Thoracic aorta (tissue), 2 donors: Measurements from ENCODE around the gene CCDC187. TPM values are rescaled to one million over a fixed set of nuclear protein-coding genes. Genes with fewer than 3 reads are reported as not detected.

Source experiments
- ATAC-seq: fragments of 150-250 bp; one replicate; pipeline ENCODE4 v1.8.0; 2017; ENCODE audit warnings: low read depth; ENCODE audit not compliant: insufficient number of reproducible peaks, low FRiP score
- DNase-seq: peaks from one replicate; pipeline ENCODE4 v3.0.0-alpha.2; 2020; ENCODE audit warnings: low spot score
- H3K27ac ChIP-seq, 2 donors: fragments of 200-600 bp; sonication (generic); 1 replicate in 1 of 2; 2 replicates in 1 of 2; pipeline ENCODE4 v1.5.1; 2016; ENCODE audit warnings: mild to moderate bottlenecking in 2 of 2, moderate library complexity in 2 of 2
- H3K27me3 ChIP-seq: fragments of 200-600 bp; sonication (generic); replicated peaks from 2 replicates; pipeline ENCODE4 v1.6.0; 2016; ENCODE audit warnings: mild to moderate bottlenecking; ENCODE audit not compliant: insufficient read depth
- H3K36me3 ChIP-seq: fragments of 200-600 bp; sonication (generic); one replicate; pipeline ENCODE4 v1.5.1; 2016
- H3K4me1 ChIP-seq, 2 donors: fragments of 200-600 bp; sonication (generic); 1 replicate in 1 of 2; 2 replicates in 1 of 2; pipeline versions ENCODE4 v1.5.1 to v1.6.0; 2016; ENCODE audit warnings: low read depth in 2 of 2, mild to moderate bottlenecking in 1 of 2; ENCODE audit not compliant: control insufficient read depth in 1 of 2
- H3K4me3 ChIP-seq: fragments of 200-600 bp; sonication (generic); 2 replicates; pipeline ENCODE4 v1.5.1; 2016; ENCODE audit warnings: mild to moderate bottlenecking
- H3K9me3 ChIP-seq: fragments of 200-600 bp; sonication (generic); 2 replicates; pipeline ENCODE4 v1.5.1; 2016
- total RNA-seq, 2 donors: library from RNA; depleted of rRNA; stranded (reverse); fragments of >200 nt; gene quantifications; one replicate each; pipeline versions ENCODE4 v1.1.0 to v1.2.3, GENCODE V29; 2016
- TF ChIP-seq, protein P1 (sequence below): fragments of 200-600 bp; sonication (generic); IDR thresholded peaks from one replicate; pipeline ENCODE4 v1.5.1; 2019; ENCODE audit warnings: antibody characterized with exemption

CCDC187 gene
- total RNA-seq, 2 donors from 2014 or later = not detected

DNA sequence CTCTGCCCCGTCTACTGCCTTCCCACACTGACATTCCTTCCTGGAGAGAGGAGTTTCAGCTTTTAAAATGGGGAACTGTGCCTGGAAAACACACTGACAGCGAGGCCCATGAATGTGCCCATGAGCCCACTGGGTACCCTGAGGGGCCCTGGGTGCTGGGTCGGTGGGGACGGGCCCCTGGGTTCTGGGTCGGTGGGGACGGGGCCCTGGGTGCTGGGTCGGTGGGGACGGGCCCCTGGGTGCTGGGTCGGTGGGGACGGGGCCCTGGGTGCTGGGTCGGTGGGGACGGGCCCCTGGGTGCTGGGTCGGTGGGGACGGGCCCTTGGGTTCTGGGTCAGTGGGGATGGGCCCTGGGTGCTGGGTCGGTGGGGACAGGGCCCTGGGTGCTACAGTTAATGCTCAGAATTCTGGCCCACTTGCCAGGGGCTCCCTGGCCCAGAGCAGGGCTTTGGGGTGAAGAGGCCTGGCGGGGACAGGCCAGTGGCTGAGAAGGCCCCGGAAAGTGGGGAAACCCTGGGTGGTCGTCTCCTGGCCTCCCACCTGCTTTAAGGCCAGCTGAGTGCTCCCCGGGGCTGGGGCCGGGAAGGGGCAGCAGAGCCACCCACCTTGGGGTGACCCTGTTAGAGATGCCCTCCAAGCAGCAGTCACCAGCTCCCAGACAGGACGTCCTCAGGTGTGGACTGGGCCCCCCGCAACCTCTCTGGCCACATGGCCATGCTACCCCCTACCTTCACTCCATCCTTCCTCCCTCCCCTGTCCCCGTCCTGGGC is 25.9 kb upstream of the CCDC187 start:
- DNase-seq (no peak), ATAC-seq (no peak)
- Histone ChIP-seq H3K36me3 (no peaks in the 10 kb centered on the region), H3K4me1 (peaks cover 24 to 36% of the 10 kb centered on the region in 2 donors), H3K9me3 (no peaks in the 10 kb centered on the region), H3K4me3 (no peak overlapping the region), H3K27ac (no peak overlapping the region), H3K27me3 (no peaks in the 10 kb centered on the region)
- TF ChIP-seq, protein P1, sequence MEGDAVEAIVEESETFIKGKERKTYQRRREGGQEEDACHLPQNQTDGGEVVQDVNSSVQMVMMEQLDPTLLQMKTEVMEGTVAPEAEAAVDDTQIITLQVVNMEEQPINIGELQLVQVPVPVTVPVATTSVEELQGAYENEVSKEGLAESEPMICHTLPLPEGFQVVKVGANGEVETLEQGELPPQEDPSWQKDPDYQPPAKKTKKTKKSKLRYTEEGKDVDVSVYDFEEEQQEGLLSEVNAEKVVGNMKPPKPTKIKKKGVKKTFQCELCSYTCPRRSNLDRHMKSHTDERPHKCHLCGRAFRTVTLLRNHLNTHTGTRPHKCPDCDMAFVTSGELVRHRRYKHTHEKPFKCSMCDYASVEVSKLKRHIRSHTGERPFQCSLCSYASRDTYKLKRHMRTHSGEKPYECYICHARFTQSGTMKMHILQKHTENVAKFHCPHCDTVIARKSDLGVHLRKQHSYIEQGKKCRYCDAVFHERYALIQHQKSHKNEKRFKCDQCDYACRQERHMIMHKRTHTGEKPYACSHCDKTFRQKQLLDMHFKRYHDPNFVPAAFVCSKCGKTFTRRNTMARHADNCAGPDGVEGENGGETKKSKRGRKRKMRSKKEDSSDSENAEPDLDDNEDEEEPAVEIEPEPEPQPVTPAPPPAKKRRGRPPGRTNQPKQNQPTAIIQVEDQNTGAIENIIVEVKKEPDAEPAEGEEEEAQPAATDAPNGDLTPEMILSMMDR = no peak

DNA sequence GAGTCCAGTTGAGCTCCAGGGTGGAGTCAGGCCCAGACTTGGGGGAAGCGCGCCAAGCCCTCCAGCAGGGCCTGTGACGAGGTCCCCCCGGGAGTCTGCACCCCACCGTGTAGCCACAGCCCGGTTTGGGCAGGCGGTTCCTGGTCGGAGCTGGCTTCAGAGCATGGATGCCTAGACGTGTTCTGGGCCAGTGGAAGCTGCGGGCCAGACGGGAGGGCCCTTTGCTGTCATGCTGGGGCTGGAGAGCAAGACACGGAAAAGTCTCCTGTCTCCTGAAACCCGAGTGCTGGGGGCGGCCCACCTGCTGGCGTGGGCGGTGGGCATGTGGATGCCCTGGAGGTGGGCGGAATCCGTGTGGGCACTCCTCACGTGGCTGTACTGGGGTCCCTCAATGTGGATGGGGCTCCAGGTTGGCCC is 25.3 kb upstream of the CCDC187 start:
- Histone ChIP-seq H3K9me3 (no peaks in the 10 kb centered on the region), H3K4me1 (peaks cover 24 to 36% of the 10 kb centered on the region in 2 donors), H3K27me3 (no peaks in the 10 kb centered on the region), H3K27ac (no peak overlapping the region), H3K36me3 (no peaks in the 10 kb centered on the region), H3K4me3 (peak overlapping the region; percentile 68)
- TF ChIP-seq, protein P1 = no peak
- no peak for ATAC-seq
- no peak for DNase-seq

DNA sequence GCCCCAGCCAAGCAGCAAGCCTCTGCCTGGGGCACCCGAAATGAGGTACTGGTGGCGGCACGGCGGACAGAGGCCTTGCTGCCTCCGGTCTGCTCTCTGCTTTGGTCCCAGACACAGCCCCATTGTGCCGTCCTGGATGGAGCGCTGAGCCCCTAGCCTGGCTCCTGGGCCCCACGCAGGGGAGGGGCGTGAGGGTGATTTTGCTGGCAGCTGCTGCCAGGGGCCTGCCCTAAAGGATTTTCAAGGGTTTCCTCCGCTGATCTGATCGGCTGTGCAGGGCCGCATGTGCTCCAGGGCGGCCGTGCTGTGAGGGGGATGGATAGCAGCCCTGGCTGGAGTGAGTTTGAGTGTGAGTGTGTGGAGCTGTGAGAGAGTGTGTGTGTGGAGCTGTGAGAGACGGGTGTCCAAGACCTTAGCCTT is 24.7 kb upstream of the CCDC187 start:
- Histone ChIP-seq H3K27me3 (no peaks in the 10 kb centered on the region), H3K4me1 (peaks cover 24 to 36% of the 10 kb centered on the region in 2 donors), H3K4me3 (peak overlapping the region; percentile 68), H3K36me3 (no peaks in the 10 kb centered on the region), H3K27ac (peak overlapping the region; percentile 31 to 41), H3K9me3 (no peaks in the 10 kb centered on the region)
- TF ChIP-seq, protein P1 = no peak
- no peak for ATAC-seq
- DNase-seq = no peak

DNA sequence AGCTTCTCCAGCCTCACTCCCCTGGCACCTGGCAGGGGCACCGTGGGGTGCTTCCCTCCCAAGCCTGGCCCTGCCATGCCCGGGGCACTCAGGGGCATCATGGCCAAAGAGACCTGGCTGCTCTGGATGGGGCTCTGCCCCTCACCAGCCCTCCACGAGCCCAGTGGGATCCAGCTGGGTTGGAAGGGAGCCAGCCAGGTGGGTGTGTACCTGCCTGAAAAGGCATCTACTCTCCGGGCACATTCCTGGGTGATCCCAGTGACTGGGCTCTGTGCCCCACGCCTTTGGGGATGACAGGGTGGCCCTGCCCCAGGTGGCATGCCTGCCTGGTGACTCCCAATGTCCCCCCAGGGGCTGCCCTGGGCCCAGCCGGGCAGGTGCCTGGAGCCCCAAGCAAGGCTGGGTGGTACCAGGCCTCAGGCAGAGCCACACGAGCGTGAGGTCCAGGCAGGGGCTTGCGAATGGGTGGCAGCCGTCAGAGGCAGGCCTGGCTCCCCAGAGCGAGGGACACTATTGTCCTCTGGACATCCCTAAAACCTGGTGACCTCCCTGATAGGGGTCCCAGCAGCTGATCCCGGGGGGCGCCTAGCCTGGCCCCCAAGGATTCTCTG is 24.2 kb upstream of the CCDC187 start:
- DNase-seq = no peak
- H3K27ac ChIP-seq = peak overlapping the region; percentile 31 to 41

More for the DNA sequence above, 24.2 kb upstream of the CCDC187 start:
- TF ChIP-seq, protein P1 = no peak
- Histone ChIP-seq H3K36me3 (no peaks in the 10 kb centered on the region), H3K4me3 (peak overlapping the region; percentile 68), H3K4me1 (peaks cover 24 to 36% of the 10 kb centered on the region in 2 donors), H3K9me3 (no peaks in the 10 kb centered on the region), H3K27me3 (no peaks in the 10 kb centered on the region)
- no peak for ATAC-seq
